Activated T-helper 1 cell treated with anti-CD3 and anti-CD28 coated beads, Interleukin-12 subunit alpha, Interleukin-12 subunit beta, Interleukin-2, Interleukin-4 antibody, amounts not matched to agents 30 ng/mL and 10 ng/mL and 1 ng/mL, durations not matched to agents 14 hours and 24 hours and 36 hours (primary cell): ENCODE measurements around the gene RXFP2. TPM values are rescaled to one million over a fixed set of nuclear protein-coding genes. Genes with fewer than 3 reads are reported as not detected.

Experiments
- DNase-seq: peaks from one replicate; pipeline ENCODE4 v3.0.0; 2021; ENCODE audit warnings: low spot score
- H3K27ac Mint-ChIP-seq: one replicate; pipeline ENCODE4 v1.8.0; 2021; ENCODE audit warnings: mild to moderate bottlenecking, mixed read lengths
- H3K27me3 Mint-ChIP-seq: one replicate; pipeline ENCODE4 v1.8.0; 2022; ENCODE audit warnings: mild to moderate bottlenecking, moderate library complexity, mixed read lengths; ENCODE audit not compliant: insufficient read depth
- H3K36me3 Mint-ChIP-seq: one replicate; pipeline ENCODE4 v1.8.0; 2021; ENCODE audit warnings: low read depth, mixed read lengths
- H3K4me1 Mint-ChIP-seq: one replicate; pipeline ENCODE4 v1.8.0; 2021; ENCODE audit warnings: low read depth, mixed read lengths
- H3K4me3 Mint-ChIP-seq: one replicate; pipeline ENCODE4 v1.8.0; 2021; ENCODE audit warnings: mild to moderate bottlenecking, moderate library complexity, mixed read lengths
- H3K9me3 Mint-ChIP-seq: one replicate; pipeline ENCODE4 v1.8.0; 2021; ENCODE audit warnings: mixed read lengths
- intact Hi-C: fragments of 100-400 bp; cut with micrococcal nuclease; formaldehyde crosslinking; loops from one replicate; pipeline ENCODE4 v1.15.1; 2024
- total RNA-seq: library from RNA; stranded (reverse); gene quantifications from 2 replicates; pipeline ENCODE4 v1.2.3, GENCODE V29; 2022

RXFP2 gene
- total RNA-seq: not detected in 2 replicates

GRCh38 chr13:31739226-31739625, at the start of gene RXFP2:
TSS of gene RXFP2 (plus strand) at chr13:31739526. CDS start at chr13:31739613, 87 bp downstream.
- peaks cover 5% of the 10 kb centered on the region for H3K4me1 Mint-ChIP-seq
- H3K27me3 Mint-ChIP-seq: peaks cover 9% of the 10 kb centered on the region
- H3K36me3 Mint-ChIP-seq: no peaks in the 10 kb centered on the region
- no peak within 1 kb of the TSS for H3K4me3 Mint-ChIP-seq
- intact Hi-C loops: no loop called here
- H3K9me3 Mint-ChIP-seq: no peaks in the 10 kb centered on the region
- no peak within 1 kb of the TSS for H3K27ac Mint-ChIP-seq
- no peak for DNase-seq

GRCh38 chr13:31697290-31697689, 42.0 kb upstream of the RXFP2 start:
- no peak for DNase-seq
- no peaks in the 10 kb centered on the region for H3K4me1 Mint-ChIP-seq
- H3K9me3 Mint-ChIP-seq: peaks cover 7% of the 10 kb centered on the region
- H3K27me3 Mint-ChIP-seq: peaks cover 1% of the 10 kb centered on the region
- no peaks in the 10 kb centered on the region for H3K36me3 Mint-ChIP-seq
- H3K27ac Mint-ChIP-seq: no peak overlapping the region
- H3K4me3 Mint-ChIP-seq: no peak overlapping the region
- intact Hi-C loops: no loop called here

- no peak overlapping the region for H3K4me3 Mint-ChIP-seq
- H3K36me3 Mint-ChIP-seq: no peaks in the 10 kb centered on the region
- no peak for DNase-seq
- H3K4me1 Mint-ChIP-seq: no peaks in the 10 kb centered on the region
- H3K27ac Mint-ChIP-seq: no peak overlapping the region
- peaks cover 1% of the 10 kb centered on the region for H3K27me3 Mint-ChIP-seq
- peaks cover 2% of the 10 kb centered on the region for H3K9me3 Mint-ChIP-seq
- intact Hi-C loops: no loop called here
These were observed 39.7 kb upstream of the RXFP2 start for GRCh38 chr13:31699650-31700049.

- H3K4me1 Mint-ChIP-seq: no peaks in the 10 kb centered on the region
- H3K9me3 Mint-ChIP-seq: no peaks in the 10 kb centered on the region
- intact Hi-C loops: no loop called here
- no peak for DNase-seq
- no peak overlapping the region for H3K27ac Mint-ChIP-seq
- H3K4me3 Mint-ChIP-seq: no peak overlapping the region
- H3K27me3 Mint-ChIP-seq: peaks cover 9% of the 10 kb centered on the region
- H3K36me3 Mint-ChIP-seq: no peaks in the 10 kb centered on the region
These were observed 35.5 kb upstream of the RXFP2 start for GRCh38 chr13:31703780-31704179.

- H3K4me1 Mint-ChIP-seq: no peaks in the 10 kb centered on the region
- intact Hi-C loops: no loop called here
- peaks cover 7% of the 10 kb centered on the region for H3K27me3 Mint-ChIP-seq
- H3K4me3 Mint-ChIP-seq: no peak overlapping the region
- no peaks in the 10 kb centered on the region for H3K36me3 Mint-ChIP-seq
- no peak for DNase-seq
- no peaks in the 10 kb centered on the region for H3K9me3 Mint-ChIP-seq
- H3K27ac Mint-ChIP-seq: no peak overlapping the region
These were observed 33.2 kb upstream of the RXFP2 start for GRCh38 chr13:31706105-31706504.

- intact Hi-C loops: no loop called here
- Mint-ChIP-seq H3K4me3 (no peak overlapping the region), H3K4me1 (no peaks in the 10 kb centered on the region), H3K36me3 (no peaks in the 10 kb centered on the region), H3K27me3 (no peaks in the 10 kb centered on the region), H3K27ac (no peak overlapping the region), H3K9me3 (no peaks in the 10 kb centered on the region)
- DNase-seq: no peak
These were observed 21.7 kb upstream of the RXFP2 start for GRCh38 chr13:31717583-31717982.

- Mint-ChIP-seq H3K4me3 (no peak overlapping the region), H3K27ac (no peak overlapping the region), H3K36me3 (no peaks in the 10 kb centered on the region), H3K27me3 (peaks cover 2% of the 10 kb centered on the region), H3K9me3 (no peaks in the 10 kb centered on the region), H3K4me1 (no peaks in the 10 kb centered on the region)
- no peak for DNase-seq
- intact Hi-C loops: no loop called here
These were observed 20.1 kb upstream of the RXFP2 start for GRCh38 chr13:31719214-31719613.

- no peak overlapping the region for H3K4me3 Mint-ChIP-seq
- no peak overlapping the region for H3K27ac Mint-ChIP-seq
- no peaks in the 10 kb centered on the region for H3K4me1 Mint-ChIP-seq
- no peak for DNase-seq
- no peaks in the 10 kb centered on the region for H3K36me3 Mint-ChIP-seq
- H3K9me3 Mint-ChIP-seq: no peaks in the 10 kb centered on the region
- intact Hi-C loops: no loop called here
- H3K27me3 Mint-ChIP-seq: peaks cover 2% of the 10 kb centered on the region
These were observed 16.7 kb upstream of the RXFP2 start for GRCh38 chr13:31722673-31723072.

GRCh38 chr13:31725841-31726240, 13.5 kb upstream of the RXFP2 start:
- Mint-ChIP-seq H3K36me3 (no peaks in the 10 kb centered on the region), H3K27me3 (peaks cover 4% of the 10 kb centered on the region), H3K27ac (no peak overlapping the region), H3K4me3 (no peak overlapping the region), H3K9me3 (no peaks in the 10 kb centered on the region), H3K4me1 (no peaks in the 10 kb centered on the region)
- intact Hi-C loops: no loop called here
- no peak for DNase-seq

- Mint-ChIP-seq H3K27me3 (peaks cover 14% of the 10 kb centered on the region), H3K36me3 (no peaks in the 10 kb centered on the region), H3K9me3 (no peaks in the 10 kb centered on the region), H3K4me1 (no peaks in the 10 kb centered on the region), H3K27ac (no peak overlapping the region), H3K4me3 (no peak overlapping the region)
- intact Hi-C loops: no loop called here
- DNase-seq: no peak
These were observed 7.4 kb upstream of the RXFP2 start for GRCh38 chr13:31731921-31732320.

GRCh38 chr13:31733066-31733465, 6.3 kb upstream of the RXFP2 start:
- DNase-seq: no peak
- H3K4me3 Mint-ChIP-seq: no peak overlapping the region
- H3K27ac Mint-ChIP-seq: no peak overlapping the region
- H3K36me3 Mint-ChIP-seq: no peaks in the 10 kb centered on the region
- peaks cover 16% of the 10 kb centered on the region for H3K27me3 Mint-ChIP-seq
- no peaks in the 10 kb centered on the region for H3K9me3 Mint-ChIP-seq
- H3K4me1 Mint-ChIP-seq: no peaks in the 10 kb centered on the region
- intact Hi-C loops: no loop called here

- intact Hi-C loops: no loop called here
- Mint-ChIP-seq H3K9me3 (no peaks in the 10 kb centered on the region), H3K36me3 (no peaks in the 10 kb centered on the region), H3K27me3 (peaks cover 16% of the 10 kb centered on the region), H3K4me1 (no peaks in the 10 kb centered on the region), H3K27ac (no peak overlapping the region), H3K4me3 (no peak overlapping the region)
- DNase-seq: no peak
These were observed 5.7 kb upstream of the RXFP2 start for GRCh38 chr13:31733647-31734046.

GRCh38 chr13:31742097-31742734, 2.9 kb downstream of the RXFP2 start:
- H3K4me1 Mint-ChIP-seq: peaks cover 5% of the 10 kb centered on the region
- no peak overlapping the region for H3K4me3 Mint-ChIP-seq
- peak; percentile 45 for DNase-seq
- no peak overlapping the region for H3K27ac Mint-ChIP-seq
- no peaks in the 10 kb centered on the region for H3K9me3 Mint-ChIP-seq
- peaks cover 5% of the 10 kb centered on the region for H3K27me3 Mint-ChIP-seq
- H3K36me3 Mint-ChIP-seq: no peaks in the 10 kb centered on the region
- intact Hi-C loops: loop anchor here (1.0 kb wide), 2 partner anchors 311 to 506 kb away; no protein-coding TSS in a partner anchor

GRCh38 chr13:31747291-31747690, 8.0 kb downstream of the RXFP2 start:
- DNase-seq: no peak
- H3K9me3 Mint-ChIP-seq: no peaks in the 10 kb centered on the region
- H3K27me3 Mint-ChIP-seq: peaks cover 8% of the 10 kb centered on the region
- no peak overlapping the region for H3K27ac Mint-ChIP-seq
- intact Hi-C loops: loop anchor here (2.0 kb wide), 1 partner anchor 14 kb away; no protein-coding TSS in a partner anchor
- H3K4me1 Mint-ChIP-seq: peaks cover 2% of the 10 kb centered on the region
- H3K4me3 Mint-ChIP-seq: no peak overlapping the region
- H3K36me3 Mint-ChIP-seq: no peaks in the 10 kb centered on the region
